ENCODE data around the gene FOXP1. TPM values are rescaled to one million over a fixed set of nuclear protein-coding genes. Genes with fewer than 3 reads are reported as not detected.

Gene FOXP1
- total RNA-seq, 3 donors from 2014 or later: 61.9 to 267 (median 146) TPM

- Histone ChIP-seq H3K27ac (peak overlapping the region; percentile 15 to 50), H3K36me3 (no peaks in the 10 kb centered on the region), H3K27me3 (no peaks in the 10 kb centered on the region), H3K9me3 (no peaks in the 10 kb centered on the region), H3K4me1 (peaks cover 0 to 10% of the 10 kb centered on the region in 2 donors), H3K4me3 (no peak overlapping the region)
- no peak for TF ChIP-seq CTCF (IDR thresholded peaks at IDR 0.05)
- TF ChIP-seq POLR2AphosphoS5 (IDR thresholded peaks at IDR 0.05): no peak
- no peak for TF ChIP-seq POLR2A (IDR thresholded peaks at IDR 0.05)
- no peak for DNase-seq (ENCODE audit: low spot score in 2 of 2)
- intact Hi-C loops (cut with DNase I; ENCODE audit: low total_unique reads): loop anchor here (10.0 kb wide), 1 partner anchor 238 kb away; no protein-coding TSS in a partner anchor
These were observed 280.9 kb downstream of the FOXP1 start for GRCh38 chr3:71302604-71303003.

GRCh38 chr3:71300951-71301393, 282.6 kb downstream of the FOXP1 start:
- intact Hi-C loops (cut with DNase I; ENCODE audit: low total_unique reads): loop anchor here (10.0 kb wide), 1 partner anchor 236 kb away; no protein-coding TSS in a partner anchor
- no peaks in the 10 kb centered on the region for H3K36me3 ChIP-seq
- H3K9me3 ChIP-seq: no peaks in the 10 kb centered on the region
- TF ChIP-seq CTCF (IDR thresholded peaks at IDR 0.05) (no peak), POLR2AphosphoS5 (IDR thresholded peaks at IDR 0.05) (no peak), POLR2A (IDR thresholded peaks at IDR 0.05) (no peak)
- no peak overlapping the region for H3K4me3 ChIP-seq
- H3K27ac ChIP-seq: no peak overlapping the region
- H3K27me3 ChIP-seq: no peaks in the 10 kb centered on the region
- no peak for DNase-seq (ENCODE audit: low spot score in 2 of 2)
- peaks cover 0 to 10% of the 10 kb centered on the region in 2 donors for H3K4me1 ChIP-seq

GRCh38 chr3:71299160-71299559, 284.4 kb downstream of the FOXP1 start:
- DNase-seq (ENCODE audit: low spot score in 2 of 2): no peak
- Histone ChIP-seq H3K4me3 (no peak overlapping the region), H3K27ac (no peak overlapping the region), H3K36me3 (no peaks in the 10 kb centered on the region), H3K27me3 (no peaks in the 10 kb centered on the region), H3K4me1 (peaks cover 0 to 10% of the 10 kb centered on the region in 2 donors), H3K9me3 (no peaks in the 10 kb centered on the region)
- TF ChIP-seq POLR2AphosphoS5 (IDR thresholded peaks at IDR 0.05) (no peak), CTCF (IDR thresholded peaks at IDR 0.05) (no peak), POLR2A (IDR thresholded peaks at IDR 0.05) (no peak)
- intact Hi-C loops (cut with DNase I; ENCODE audit: low total_unique reads): no loop called here

GRCh38 chr3:71294919-71295318, 288.6 kb downstream of the FOXP1 start:
- TF ChIP-seq POLR2AphosphoS5 (IDR thresholded peaks at IDR 0.05): no peak
- TF ChIP-seq CTCF (IDR thresholded peaks at IDR 0.05): no peak
- TF ChIP-seq POLR2A (IDR thresholded peaks at IDR 0.05): no peak
- intact Hi-C loops (cut with DNase I; ENCODE audit: low total_unique reads): no loop called here
- DNase-seq (ENCODE audit: low spot score in 2 of 2): no peak

GRCh38 chr3:71290301-71290700, 293.2 kb downstream of the FOXP1 start:
- Histone ChIP-seq H3K4me3 (no peak overlapping the region), H3K4me1 (no peaks in the 10 kb centered on the region), H3K27ac (no peak overlapping the region), H3K27me3 (no peaks in the 10 kb centered on the region), H3K9me3 (no peaks in the 10 kb centered on the region), H3K36me3 (no peaks in the 10 kb centered on the region)
- TF ChIP-seq POLR2AphosphoS5 (IDR thresholded peaks at IDR 0.05) (no peak), CTCF (IDR thresholded peaks at IDR 0.05) (no peak), POLR2A (IDR thresholded peaks at IDR 0.05) (no peak)
- intact Hi-C loops (cut with DNase I; ENCODE audit: low total_unique reads): no loop called here
- DNase-seq (ENCODE audit: low spot score in 2 of 2): no peak

More at GRCh38 chr3:71294919-71295318, 288.6 kb downstream of the FOXP1 start:
- Histone ChIP-seq H3K27ac (no peak overlapping the region), H3K36me3 (no peaks in the 10 kb centered on the region), H3K9me3 (no peaks in the 10 kb centered on the region), H3K27me3 (no peaks in the 10 kb centered on the region), H3K4me1 (no peaks in the 10 kb centered on the region), H3K4me3 (no peak overlapping the region)

All from breast epithelium (tissue), 4 donors.